Left ventricle myocardium inferior (tissue), 1 donor: Measurements from ENCODE around the gene MED29. TPM values are rescaled to one million over a fixed set of nuclear protein-coding genes. Genes with fewer than 3 reads are reported as not detected.
A peak's percentile ranks its signal among the peaks of the same experiment; 100 is the strongest.

Source experiments
- DNase-seq: peaks from one replicate; pipeline ENCODE4 v3.0.0-alpha.2; 2020
- H3K27ac ChIP-seq: fragments of 200-600 bp; replicated peaks from 2 replicates; pipeline ENCODE4 v1.8.0; 2021
- H3K27me3 ChIP-seq: fragments of 200-600 bp; 2 replicates; pipeline ENCODE4 v1.8.0; 2021; ENCODE audit warnings: low read depth
- H3K36me3 ChIP-seq: fragments of 200-600 bp; 2 replicates; pipeline ENCODE4 v1.8.0; 2021
- H3K4me1 ChIP-seq: fragments of 200-600 bp; 2 replicates; pipeline ENCODE4 v1.8.0; 2021
- H3K4me3 ChIP-seq: fragments of 200-600 bp; 2 replicates; pipeline ENCODE4 v1.8.0; 2021; ENCODE audit warnings: mild to moderate bottlenecking, moderate library complexity
- H3K9me3 ChIP-seq: fragments of 200-600 bp; replicated peaks from 2 replicates; pipeline ENCODE4 v1.8.0; 2021
- intact Hi-C: fragments of 100-400 bp; cut with micrococcal nuclease; formaldehyde crosslinking; loops from one replicate; pipeline ENCODE4 v1.11.0; 2022
- long read RNA-seq: library from polyadenylated mRNA; unstranded; transcript quantifications from one replicate; pipeline ENCODE4 v2.0.0, GENCODE V29; 2021
- total RNA-seq: library from RNA; stranded (reverse); fragmentation: NEBNext Ultra II Directional; extraction: Animal tissue kit (Norgen Biotek cat#: 25700); gene quantifications from one replicate; pipeline ENCODE4 v1.2.1, GENCODE V29; 2021
- TF ChIP-seq, protein P1 (sequence below): fragments of 200-600 bp; IDR thresholded peaks from 2 replicates; pipeline ENCODE4 v1.8.0; 2021; ENCODE audit warnings: antibody characterized with exemption, mild to moderate bottlenecking, borderline replicate concordance
- donor health status: DM: no; HTN: yes; CAD: no; lungs with severe emphysema.

MED29 gene, protein sequence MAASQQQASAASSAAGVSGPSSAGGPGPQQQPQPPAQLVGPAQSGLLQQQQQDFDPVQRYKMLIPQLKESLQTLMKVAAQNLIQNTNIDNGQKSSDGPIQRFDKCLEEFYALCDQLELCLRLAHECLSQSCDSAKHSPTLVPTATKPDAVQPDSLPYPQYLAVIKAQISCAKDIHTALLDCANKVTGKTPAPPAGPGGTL
- 25.7 TPM for total RNA-seq
- long read RNA-seq, transcript MED29-201 (4 exons, 3,653 nt): major isoform, 32 of 40 reads
- long read RNA-seq, partial matches to known transcripts: 0 of 40 reads
- long read RNA-seq, other reads (novel, unspliced or antisense): 6 of 40 reads

GRCh38 chr19:39390751-39391437 is at the start of gene MED29, which contains the start of gene PAF1:
MED29 (plus strand) TSS chr19:39391378; CDS start chr19:39391423, 45 bp downstream.
PAF1 (minus strand) TSS chr19:39391106; CDS start chr19:39390864, 242 bp downstream.
- peaks cover 38% of the 10 kb centered on the region for H3K4me1 ChIP-seq
- intact Hi-C loops: no loop called here

DNA sequence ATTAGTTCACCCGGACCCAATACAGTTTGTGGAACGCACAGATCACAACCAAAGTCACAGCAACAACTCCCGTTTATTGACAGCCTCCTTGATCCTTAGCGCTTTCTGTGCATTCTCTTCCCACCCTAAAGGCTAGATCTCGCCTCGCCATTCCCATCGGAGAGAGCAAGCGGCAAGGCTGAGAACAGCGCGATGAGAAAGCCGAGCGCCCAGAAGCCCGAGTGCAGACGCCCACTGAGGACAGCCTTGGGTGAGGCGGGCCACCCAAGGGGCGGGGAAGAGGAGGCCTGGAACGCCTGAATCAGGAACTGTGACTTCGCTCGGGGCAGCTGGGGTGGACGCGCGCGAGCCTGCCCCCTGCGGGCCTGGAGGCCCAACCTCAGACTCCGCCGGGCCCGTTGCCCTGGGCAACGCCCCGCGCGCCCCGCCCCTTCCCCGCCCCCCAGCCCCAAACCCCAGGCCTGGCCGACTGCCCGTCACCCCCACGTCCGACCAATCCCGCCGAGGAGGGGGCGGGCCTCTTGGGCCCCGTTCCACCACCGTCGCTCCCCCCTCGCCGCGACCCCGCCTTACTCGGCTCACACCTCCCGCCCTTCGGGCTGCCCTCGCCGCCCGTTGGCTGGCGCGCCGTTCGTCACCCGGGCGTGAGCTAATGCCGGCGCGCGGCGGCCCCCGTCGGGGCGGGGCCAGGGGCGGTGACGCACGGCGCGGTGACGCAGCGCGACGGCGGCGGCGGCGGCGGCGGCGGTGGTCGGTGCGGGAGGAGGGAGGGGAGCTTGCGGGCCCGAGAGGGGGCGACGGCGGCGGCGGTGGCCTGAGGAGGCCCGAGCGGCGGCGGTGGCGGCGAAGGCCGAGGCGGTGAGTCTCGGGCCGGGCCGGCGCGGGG is 49.2 kb upstream of the MED29 start, which contains the start of gene SAMD4B:
TSS of gene SAMD4B (plus strand) at position 703 of the 886 bp plus-strand sequence. CDS start 14,473 bp downstream, outside the sequence.
- Histone ChIP-seq H3K36me3 (no peaks in the 10 kb centered on the region), H3K27ac (peak within 1 kb of the TSS; percentile 95), H3K4me1 (peaks cover 63% of the 10 kb centered on the region), H3K27me3 (no peaks in the 10 kb centered on the region), H3K4me3 (peak within 1 kb of the TSS; percentile 93), H3K9me3 (no peaks in the 10 kb centered on the region)
- DNase-seq: peak; percentile 99
- intact Hi-C loops: no loop called here
- TF ChIP-seq, protein P1, sequence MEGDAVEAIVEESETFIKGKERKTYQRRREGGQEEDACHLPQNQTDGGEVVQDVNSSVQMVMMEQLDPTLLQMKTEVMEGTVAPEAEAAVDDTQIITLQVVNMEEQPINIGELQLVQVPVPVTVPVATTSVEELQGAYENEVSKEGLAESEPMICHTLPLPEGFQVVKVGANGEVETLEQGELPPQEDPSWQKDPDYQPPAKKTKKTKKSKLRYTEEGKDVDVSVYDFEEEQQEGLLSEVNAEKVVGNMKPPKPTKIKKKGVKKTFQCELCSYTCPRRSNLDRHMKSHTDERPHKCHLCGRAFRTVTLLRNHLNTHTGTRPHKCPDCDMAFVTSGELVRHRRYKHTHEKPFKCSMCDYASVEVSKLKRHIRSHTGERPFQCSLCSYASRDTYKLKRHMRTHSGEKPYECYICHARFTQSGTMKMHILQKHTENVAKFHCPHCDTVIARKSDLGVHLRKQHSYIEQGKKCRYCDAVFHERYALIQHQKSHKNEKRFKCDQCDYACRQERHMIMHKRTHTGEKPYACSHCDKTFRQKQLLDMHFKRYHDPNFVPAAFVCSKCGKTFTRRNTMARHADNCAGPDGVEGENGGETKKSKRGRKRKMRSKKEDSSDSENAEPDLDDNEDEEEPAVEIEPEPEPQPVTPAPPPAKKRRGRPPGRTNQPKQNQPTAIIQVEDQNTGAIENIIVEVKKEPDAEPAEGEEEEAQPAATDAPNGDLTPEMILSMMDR: peak; percentile 89

More at GRCh38 chr19:39390751-39391437, at the start of gene MED29, which contains the start of gene PAF1:
- TF ChIP-seq, protein P1: no peak
- peak within 1 kb of the TSS; percentile 99 for H3K4me3 ChIP-seq
- peak within 1 kb of the TSS; percentile 98 for H3K27ac ChIP-seq
- peak; percentile 96 for DNase-seq
- peaks cover 69% of the 10 kb centered on the region for H3K36me3 ChIP-seq
- H3K9me3 ChIP-seq: no peaks in the 10 kb centered on the region
- H3K27me3 ChIP-seq: no peaks in the 10 kb centered on the region

DNA sequence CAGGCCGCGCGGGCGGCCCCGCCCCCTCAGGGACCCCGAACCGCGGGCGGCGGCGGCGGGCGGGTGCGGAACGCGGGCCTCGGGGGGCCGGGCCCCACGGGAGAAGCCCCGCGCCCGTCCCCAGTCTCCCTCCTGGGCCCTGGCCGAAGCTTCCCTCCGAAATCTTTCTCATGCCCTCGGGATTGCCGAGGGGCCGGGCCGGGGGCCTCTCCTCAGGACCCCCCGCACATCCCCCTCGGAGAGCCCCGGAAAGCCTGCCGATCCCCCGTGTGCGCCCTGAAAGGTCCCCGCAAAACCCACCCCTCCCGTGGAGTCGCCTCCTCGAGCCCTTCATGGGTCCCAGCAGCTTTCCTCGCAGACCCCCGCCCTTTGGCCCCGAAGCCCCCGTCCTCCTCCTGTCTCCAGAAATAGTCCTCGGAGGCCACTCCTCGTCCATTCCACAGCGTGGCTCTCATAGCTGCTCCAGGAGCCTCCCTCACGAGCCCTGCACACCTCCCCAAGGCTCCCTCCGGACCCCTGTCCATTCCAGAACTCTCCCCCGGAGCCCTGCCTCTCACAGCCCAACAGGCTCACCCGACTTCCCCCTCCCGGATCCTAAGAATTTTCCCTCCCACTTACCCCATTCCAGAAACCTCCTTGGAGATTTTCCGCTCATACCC is 48.4 kb upstream of the MED29 start:
- intact Hi-C loops: no loop called here
- H3K4me1 ChIP-seq: peaks cover 71% of the 10 kb centered on the region
- H3K36me3 ChIP-seq: no peaks in the 10 kb centered on the region
- no peak for DNase-seq
- H3K9me3 ChIP-seq: no peaks in the 10 kb centered on the region
- TF ChIP-seq, protein P1: no peak
- H3K4me3 ChIP-seq: peak overlapping the region; percentile 86
- H3K27ac ChIP-seq: peak overlapping the region; percentile 73
- H3K27me3 ChIP-seq: no peaks in the 10 kb centered on the region

DNA sequence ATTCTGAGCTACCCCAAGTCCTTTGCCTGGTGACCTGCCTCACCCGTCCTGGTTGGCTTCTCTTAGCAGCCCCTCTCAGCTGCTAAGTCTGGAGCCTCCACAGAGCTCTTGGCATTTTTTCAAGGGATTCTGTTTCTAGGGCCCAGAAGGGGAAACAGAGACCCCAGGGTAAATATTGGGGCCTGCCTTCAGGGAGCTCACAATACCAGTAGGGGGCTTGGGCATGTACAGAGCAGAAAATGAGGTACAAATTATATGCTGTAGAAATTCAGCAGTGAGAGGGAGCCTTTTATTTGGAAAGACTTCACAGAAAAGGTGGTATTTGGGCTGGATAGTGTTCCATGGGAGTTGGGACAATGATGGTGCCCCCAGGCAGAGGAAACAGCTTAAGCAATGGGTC is 45.2 kb upstream of the MED29 start:
- Histone ChIP-seq H3K27ac (no peak overlapping the region), H3K27me3 (no peaks in the 10 kb centered on the region)
- intact Hi-C loops: no loop called here

More for the DNA sequence above, 45.2 kb upstream of the MED29 start:
- H3K36me3 ChIP-seq: no peaks in the 10 kb centered on the region
- H3K4me3 ChIP-seq: no peak overlapping the region
- H3K4me1 ChIP-seq: peaks cover 78% of the 10 kb centered on the region
- TF ChIP-seq, protein P1: no peak
- DNase-seq: no peak
- H3K9me3 ChIP-seq: no peaks in the 10 kb centered on the region
